Breast epithelium (tissue), 3 donors: Measurements from ENCODE around the gene CD302.

Experiments used
- POLR2AphosphoS5 ChIP-seq, 3 donors: sonication (generic); formaldehyde crosslinking; IDR thresholded peaks; one replicate each; pipeline ENCODE4 v1.6.1; 2017; ENCODE audit warnings: antibody characterized with exemption in 3 of 3
- TF ChIP-seq, protein P1 (sequence below), 3 donors: fragments of 450-650 bp; IDR thresholded peaks; one replicate each; pipeline ENCODE4 v1.5.1; 2016 to 2017; ENCODE audit warnings: antibody characterized with exemption in 3 of 3, mild to moderate bottlenecking in 3 of 3, moderate library complexity in 3 of 3

DNA sequence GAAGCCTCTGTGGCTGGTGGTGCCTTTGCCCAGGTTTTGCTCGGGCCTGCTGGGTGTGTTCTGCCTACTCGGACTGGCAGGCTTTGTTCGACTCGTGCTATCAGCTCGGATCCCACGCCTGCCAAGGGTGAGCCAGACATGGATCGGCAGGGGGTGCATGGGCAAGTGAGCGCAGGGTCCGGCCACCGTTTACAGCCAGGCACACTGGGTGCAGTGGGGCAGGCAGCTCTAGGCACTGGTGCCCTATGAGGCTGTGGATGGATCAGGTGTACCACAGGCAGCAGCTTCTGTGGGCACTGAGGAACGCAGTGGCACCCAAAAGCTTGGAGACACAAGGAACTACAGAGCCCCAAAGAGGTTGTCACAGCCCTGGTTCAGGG, 60.1 kb downstream of the CD302 start:
- TF ChIP-seq, protein P1, sequence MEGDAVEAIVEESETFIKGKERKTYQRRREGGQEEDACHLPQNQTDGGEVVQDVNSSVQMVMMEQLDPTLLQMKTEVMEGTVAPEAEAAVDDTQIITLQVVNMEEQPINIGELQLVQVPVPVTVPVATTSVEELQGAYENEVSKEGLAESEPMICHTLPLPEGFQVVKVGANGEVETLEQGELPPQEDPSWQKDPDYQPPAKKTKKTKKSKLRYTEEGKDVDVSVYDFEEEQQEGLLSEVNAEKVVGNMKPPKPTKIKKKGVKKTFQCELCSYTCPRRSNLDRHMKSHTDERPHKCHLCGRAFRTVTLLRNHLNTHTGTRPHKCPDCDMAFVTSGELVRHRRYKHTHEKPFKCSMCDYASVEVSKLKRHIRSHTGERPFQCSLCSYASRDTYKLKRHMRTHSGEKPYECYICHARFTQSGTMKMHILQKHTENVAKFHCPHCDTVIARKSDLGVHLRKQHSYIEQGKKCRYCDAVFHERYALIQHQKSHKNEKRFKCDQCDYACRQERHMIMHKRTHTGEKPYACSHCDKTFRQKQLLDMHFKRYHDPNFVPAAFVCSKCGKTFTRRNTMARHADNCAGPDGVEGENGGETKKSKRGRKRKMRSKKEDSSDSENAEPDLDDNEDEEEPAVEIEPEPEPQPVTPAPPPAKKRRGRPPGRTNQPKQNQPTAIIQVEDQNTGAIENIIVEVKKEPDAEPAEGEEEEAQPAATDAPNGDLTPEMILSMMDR (IDR thresholded peaks at IDR 0.05), result no peak
- no peak for TF ChIP-seq POLR2AphosphoS5 (IDR thresholded peaks at IDR 0.05)
